Peyer's patch (tissue), 4 donors: ENCODE data around the gene RPL27.
"Not testable (repeated sequence)": the region's sequence is repeated elsewhere in the genome, so short reads cannot be mapped to it uniquely, and the experiment has no call there.

Experiments
- CTCF ChIP-seq, 6 experiments: fragments of 450-650 bp in 4 of 6; fragments of 200-600 bp in 2 of 6; sonication (generic) in 1 of 6; IDR thresholded peaks; one replicate each; pipeline ENCODE4 v1.5.1; 2017 to 2019; ENCODE audit warnings: antibody characterized with exemption in 6 of 6, mild to moderate bottlenecking in 3 of 6, moderate library complexity in 1 of 6
- POLR2A ChIP-seq, 2 donors: fragments of 450-650 bp; IDR thresholded peaks; one replicate each; pipeline ENCODE4 v1.5.1; 2017; ENCODE audit warnings: antibody characterized with exemption in 2 of 2, mild to moderate bottlenecking in 2 of 2, moderate library complexity in 2 of 2

GRCh38 chr17:43000894-43001293, 2.7 kb downstream of the RPL27 start:
- TF ChIP-seq CTCF, POLR2A (IDR thresholded peaks at IDR 0.05): not testable (repeated sequence)
